Measurements from ENCODE around the gene RGS4.

GRCh38 chr1:163124812-163125211 lies 55.7 kb downstream of the RGS4 start:
- no peak for TF ChIP-seq POLR2AphosphoS5 (IDR thresholded peaks at IDR 0.05)
- TF ChIP-seq, protein P1, sequence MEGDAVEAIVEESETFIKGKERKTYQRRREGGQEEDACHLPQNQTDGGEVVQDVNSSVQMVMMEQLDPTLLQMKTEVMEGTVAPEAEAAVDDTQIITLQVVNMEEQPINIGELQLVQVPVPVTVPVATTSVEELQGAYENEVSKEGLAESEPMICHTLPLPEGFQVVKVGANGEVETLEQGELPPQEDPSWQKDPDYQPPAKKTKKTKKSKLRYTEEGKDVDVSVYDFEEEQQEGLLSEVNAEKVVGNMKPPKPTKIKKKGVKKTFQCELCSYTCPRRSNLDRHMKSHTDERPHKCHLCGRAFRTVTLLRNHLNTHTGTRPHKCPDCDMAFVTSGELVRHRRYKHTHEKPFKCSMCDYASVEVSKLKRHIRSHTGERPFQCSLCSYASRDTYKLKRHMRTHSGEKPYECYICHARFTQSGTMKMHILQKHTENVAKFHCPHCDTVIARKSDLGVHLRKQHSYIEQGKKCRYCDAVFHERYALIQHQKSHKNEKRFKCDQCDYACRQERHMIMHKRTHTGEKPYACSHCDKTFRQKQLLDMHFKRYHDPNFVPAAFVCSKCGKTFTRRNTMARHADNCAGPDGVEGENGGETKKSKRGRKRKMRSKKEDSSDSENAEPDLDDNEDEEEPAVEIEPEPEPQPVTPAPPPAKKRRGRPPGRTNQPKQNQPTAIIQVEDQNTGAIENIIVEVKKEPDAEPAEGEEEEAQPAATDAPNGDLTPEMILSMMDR (IDR thresholded peaks at IDR 0.05) = no peak
- TF ChIP-seq POLR2A (IDR thresholded peaks at IDR 0.05) = no peak
